ENCODE data around the gene GLS2.

- TF ChIP-seq SIN3A (IDR thresholded peaks at IDR 0.05; ENCODE audit: borderline replicate concordance, insufficient read depth, low read depth, low read length) (no peak), CTCF (IDR thresholded peaks at IDR 0.05) (no peak), POLR2AphosphoS5 (IDR thresholded peaks at IDR 0.05; ENCODE audit: low read depth, low read length) (no peak)
Observed at GRCh38 chr12:56425193-56425592, 62.8 kb downstream of the GLS2 start.
